GM12878 (cell line): ENCODE results near the gene CD79A.
A peak's percentile ranks its signal among the peaks of the same experiment; 100 is the strongest.

ENCODE experiments used
- CEBPB ChIP-seq, 2 experiments: fragments of 150-350 bp in 1 of 2; IDR thresholded peaks; 2 replicates each; pipeline ENCODE4 v1.6.1; 2012 to 2014; ENCODE audit warnings: low read depth in 2 of 2, low read length in 2 of 2, borderline replicate concordance in 1 of 2, inconsistent platforms in 1 of 2
- NBN ChIP-seq: fragments of 450-650 bp; IDR thresholded peaks from 2 replicates; pipeline ENCODE4 v1.6.1; 2016
- PML ChIP-seq: IDR thresholded peaks from 2 replicates; pipeline ENCODE4 v1.6.1; 2012; ENCODE audit warnings: low read length, inconsistent platforms
- TF ChIP-seq, protein P1 (sequence below), 3 experiments: IDR thresholded peaks in 2 of 3; conservative IDR thresholded peaks in 1 of 3; 2 replicates each; pipeline ENCODE4 v1.5.1; 2011; ENCODE audit warnings: low read depth in 3 of 3, low read length in 3 of 3, mild to moderate bottlenecking in 3 of 3, control low read depth in 2 of 3, moderate library complexity in 2 of 3, inconsistent platforms in 1 of 3, mixed read lengths in 1 of 3; ENCODE audit not compliant: control insufficient read depth in 2 of 3, insufficient read depth in 1 of 3; ENCODE audit errors: extremely low read depth in 1 of 3
- TF ChIP-seq, protein P2 (sequence below): IDR thresholded peaks from 2 replicates; pipeline ENCODE4 v1.6.1; 2012; ENCODE audit warnings: mild to moderate bottlenecking, low read depth, low read length

DNA sequence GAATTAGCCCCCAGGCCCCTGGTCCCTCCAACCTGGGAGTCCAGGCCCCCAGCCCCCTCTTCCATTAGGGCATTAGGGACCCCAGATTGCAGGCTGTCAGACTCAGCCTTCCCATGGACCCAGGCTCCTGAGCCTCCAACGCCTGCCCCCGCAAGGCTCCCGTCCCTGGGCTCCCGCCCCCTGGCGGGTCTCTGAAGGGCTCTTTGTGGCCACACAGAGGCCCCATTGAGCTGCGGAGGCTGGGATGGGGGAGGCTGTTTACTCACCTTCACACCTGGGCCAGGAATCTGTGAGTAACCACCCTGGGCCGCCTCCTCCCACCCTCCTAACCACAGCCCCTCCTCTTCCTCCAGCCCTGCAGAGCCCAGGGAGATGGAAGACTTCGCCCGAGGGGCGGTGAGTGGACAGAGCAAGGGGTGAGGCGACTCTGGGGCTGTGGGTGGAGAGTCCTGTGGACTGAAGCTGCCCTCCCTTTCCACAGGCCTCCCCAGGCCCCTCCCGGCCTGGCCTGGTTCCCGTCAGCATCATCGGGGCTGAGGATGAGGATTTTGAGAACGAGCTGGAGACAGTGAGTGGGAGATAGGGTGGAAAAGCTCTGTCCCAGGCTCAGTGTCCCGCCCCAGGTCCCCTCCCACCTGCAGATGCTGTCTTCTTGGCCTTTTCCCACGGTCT, 10.8 kb downstream of the CD79A start:
- TF ChIP-seq NBN = no peak
- no peak for TF ChIP-seq CEBPB (IDR thresholded peaks at IDR 0.05; ENCODE audit: borderline replicate concordance in 1 of 2, low read depth in 2 of 2, low read length in 2 of 2)
- TF ChIP-seq, protein P1, sequence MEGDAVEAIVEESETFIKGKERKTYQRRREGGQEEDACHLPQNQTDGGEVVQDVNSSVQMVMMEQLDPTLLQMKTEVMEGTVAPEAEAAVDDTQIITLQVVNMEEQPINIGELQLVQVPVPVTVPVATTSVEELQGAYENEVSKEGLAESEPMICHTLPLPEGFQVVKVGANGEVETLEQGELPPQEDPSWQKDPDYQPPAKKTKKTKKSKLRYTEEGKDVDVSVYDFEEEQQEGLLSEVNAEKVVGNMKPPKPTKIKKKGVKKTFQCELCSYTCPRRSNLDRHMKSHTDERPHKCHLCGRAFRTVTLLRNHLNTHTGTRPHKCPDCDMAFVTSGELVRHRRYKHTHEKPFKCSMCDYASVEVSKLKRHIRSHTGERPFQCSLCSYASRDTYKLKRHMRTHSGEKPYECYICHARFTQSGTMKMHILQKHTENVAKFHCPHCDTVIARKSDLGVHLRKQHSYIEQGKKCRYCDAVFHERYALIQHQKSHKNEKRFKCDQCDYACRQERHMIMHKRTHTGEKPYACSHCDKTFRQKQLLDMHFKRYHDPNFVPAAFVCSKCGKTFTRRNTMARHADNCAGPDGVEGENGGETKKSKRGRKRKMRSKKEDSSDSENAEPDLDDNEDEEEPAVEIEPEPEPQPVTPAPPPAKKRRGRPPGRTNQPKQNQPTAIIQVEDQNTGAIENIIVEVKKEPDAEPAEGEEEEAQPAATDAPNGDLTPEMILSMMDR (IDR thresholded peaks at IDR 0.05 in 2 of 3, conservative IDR thresholded peaks at IDR 0.05 in 1 of 3; ENCODE audit: control insufficient read depth in 2 of 3, extremely low read depth in 1 of 3, insufficient read depth in 1 of 3, low read depth in 3 of 3, low read length in 3 of 3) = peak; percentile 42 to 62 (median 52); a peak in 5 of 6 replicates
- TF ChIP-seq, protein P2, sequence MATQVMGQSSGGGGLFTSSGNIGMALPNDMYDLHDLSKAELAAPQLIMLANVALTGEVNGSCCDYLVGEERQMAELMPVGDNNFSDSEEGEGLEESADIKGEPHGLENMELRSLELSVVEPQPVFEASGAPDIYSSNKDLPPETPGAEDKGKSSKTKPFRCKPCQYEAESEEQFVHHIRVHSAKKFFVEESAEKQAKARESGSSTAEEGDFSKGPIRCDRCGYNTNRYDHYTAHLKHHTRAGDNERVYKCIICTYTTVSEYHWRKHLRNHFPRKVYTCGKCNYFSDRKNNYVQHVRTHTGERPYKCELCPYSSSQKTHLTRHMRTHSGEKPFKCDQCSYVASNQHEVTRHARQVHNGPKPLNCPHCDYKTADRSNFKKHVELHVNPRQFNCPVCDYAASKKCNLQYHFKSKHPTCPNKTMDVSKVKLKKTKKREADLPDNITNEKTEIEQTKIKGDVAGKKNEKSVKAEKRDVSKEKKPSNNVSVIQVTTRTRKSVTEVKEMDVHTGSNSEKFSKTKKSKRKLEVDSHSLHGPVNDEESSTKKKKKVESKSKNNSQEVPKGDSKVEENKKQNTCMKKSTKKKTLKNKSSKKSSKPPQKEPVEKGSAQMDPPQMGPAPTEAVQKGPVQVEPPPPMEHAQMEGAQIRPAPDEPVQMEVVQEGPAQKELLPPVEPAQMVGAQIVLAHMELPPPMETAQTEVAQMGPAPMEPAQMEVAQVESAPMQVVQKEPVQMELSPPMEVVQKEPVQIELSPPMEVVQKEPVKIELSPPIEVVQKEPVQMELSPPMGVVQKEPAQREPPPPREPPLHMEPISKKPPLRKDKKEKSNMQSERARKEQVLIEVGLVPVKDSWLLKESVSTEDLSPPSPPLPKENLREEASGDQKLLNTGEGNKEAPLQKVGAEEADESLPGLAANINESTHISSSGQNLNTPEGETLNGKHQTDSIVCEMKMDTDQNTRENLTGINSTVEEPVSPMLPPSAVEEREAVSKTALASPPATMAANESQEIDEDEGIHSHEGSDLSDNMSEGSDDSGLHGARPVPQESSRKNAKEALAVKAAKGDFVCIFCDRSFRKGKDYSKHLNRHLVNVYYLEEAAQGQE = no peak
- TF ChIP-seq PML = no peak
